ENCODE data around the gene C17orf67. TPM values are rescaled to one million over a fixed set of nuclear protein-coding genes. Genes with fewer than 3 reads are reported as not detected.

C17orf67 gene
- total RNA-seq, result 3.5 and 18.1 TPM in 2 replicates

GRCh38 chr17:56833809-56834379, at the start of gene C17orf67, which contains the start of gene DGKE:
TSS of gene C17orf67 (minus strand) at chr17:56833920. CDS start at chr17:56815810, 18,110 bp downstream.
TSS of gene DGKE (plus strand) at chr17:56834151. CDS start at chr17:56834796, 645 bp downstream.
- peak; percentile 98 for DNase-seq (ENCODE audit: low read depth in 2 of 2)

DNA sequence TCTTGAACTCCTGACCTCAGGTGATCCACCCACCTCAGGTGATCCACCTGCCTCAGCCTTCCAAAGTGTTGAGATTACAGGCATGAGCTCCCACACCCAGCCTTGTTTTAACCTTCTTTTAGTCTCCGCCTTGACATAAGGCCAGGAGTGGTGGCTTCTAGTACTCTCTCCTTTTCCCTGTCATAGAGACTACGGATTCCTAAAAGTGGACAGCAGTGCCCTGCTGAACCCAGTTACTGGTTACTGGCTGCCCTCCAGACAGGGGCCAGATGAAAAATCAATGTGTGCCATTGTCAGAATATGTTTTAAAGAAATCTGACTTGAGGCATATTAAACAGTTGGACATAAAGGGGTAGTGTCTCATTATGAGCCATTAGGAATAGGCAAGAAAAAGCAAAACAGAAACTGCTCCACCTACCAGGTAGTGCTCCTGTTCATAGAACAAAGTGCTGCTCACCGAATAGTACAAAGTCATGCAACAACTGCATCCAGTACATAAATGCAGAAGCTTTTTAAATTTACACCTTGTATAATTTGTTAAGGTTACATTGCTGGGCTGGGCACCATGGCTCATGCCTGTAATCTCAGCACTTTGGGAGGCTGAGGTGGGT, 48.1 kb upstream of the C17orf67 start:
- DNase-seq (ENCODE audit: low read depth in 2 of 2), result no peak

DNA sequence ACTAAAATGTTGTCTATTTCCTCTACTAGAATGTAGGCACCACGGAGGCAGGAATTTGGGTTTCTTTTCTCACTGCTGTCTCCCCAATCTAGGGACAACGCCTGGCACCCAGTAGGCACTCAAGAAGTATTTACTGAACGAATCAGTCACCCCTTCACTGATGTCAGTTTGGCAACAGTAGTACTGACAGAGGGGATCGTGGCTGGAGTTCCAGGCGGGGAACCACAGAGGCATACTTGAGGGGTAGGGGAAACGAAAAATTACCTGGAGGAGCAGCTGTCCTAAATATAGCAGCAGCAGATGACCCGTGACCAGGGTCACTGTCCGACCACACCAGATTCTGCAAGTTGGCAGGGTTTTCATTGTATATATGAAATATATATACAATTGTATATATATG, 46.9 kb upstream of the C17orf67 start:
- no peak for DNase-seq (ENCODE audit: low read depth in 2 of 2)

- no peak for DNase-seq (ENCODE audit: low read depth in 2 of 2)
Observed at GRCh38 chr17:56880133-56880532, 46.4 kb upstream of the C17orf67 start.

GRCh38 chr17:56879280-56879679, 45.6 kb upstream of the C17orf67 start:
- no peak for DNase-seq (ENCODE audit: low read depth in 2 of 2)

DNA sequence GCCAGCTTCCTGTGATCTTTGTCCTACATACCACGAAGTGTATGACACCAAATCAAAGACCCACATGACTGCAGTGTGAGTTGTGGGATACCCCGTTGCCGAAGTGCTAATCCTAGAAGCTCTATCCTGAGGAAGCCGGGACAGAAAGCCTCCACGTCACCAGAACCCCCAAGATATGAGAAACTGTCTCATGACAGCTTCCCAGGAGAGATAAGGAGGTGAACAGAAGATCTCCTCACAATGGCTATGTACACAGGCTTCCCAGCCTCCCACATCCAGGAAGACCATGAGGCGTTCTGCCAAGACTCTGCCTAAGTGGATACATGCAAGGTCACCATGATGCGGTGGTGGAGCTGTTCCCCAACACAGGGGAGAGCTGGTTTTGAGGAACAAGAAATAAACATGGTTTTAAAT, 43.1 kb upstream of the C17orf67 start:
- DNase-seq (ENCODE audit: low read depth in 2 of 2), result peak in 1 of 2 donors; percentile 24

GRCh38 chr17:56870081-56870651, 36.4 kb upstream of the C17orf67 start:
- DNase-seq (ENCODE audit: low read depth in 2 of 2), result no peak

- DNase-seq (ENCODE audit: low read depth in 2 of 2), result peak in 1 of 2 donors; percentile 26
Observed at GRCh38 chr17:56868716-56869115, 35.0 kb upstream of the C17orf67 start.

GRCh38 chr17:56867948-56868376, 34.2 kb upstream of the C17orf67 start:
- peak; percentile 85 to 88 for DNase-seq (ENCODE audit: low read depth in 2 of 2)

DNA sequence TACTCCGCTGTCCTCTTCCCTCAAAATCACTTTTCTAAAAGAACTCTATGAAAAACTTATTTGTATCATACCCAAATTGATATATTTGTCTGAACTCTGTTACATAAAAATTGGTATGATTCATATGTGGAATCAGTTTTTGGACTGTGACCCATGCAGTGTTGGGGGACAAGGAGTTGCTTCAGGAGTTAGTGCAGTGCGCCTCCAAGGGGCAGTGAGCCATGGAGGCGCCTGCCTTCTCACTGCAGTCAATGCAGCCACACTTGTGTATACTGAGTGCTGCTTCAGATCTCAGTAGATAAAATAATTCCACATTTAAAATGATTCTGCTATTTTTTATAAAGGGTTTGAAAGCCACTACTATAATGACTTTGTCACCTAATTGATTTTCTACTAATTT, 32.8 kb upstream of the C17orf67 start:
- DNase-seq (ENCODE audit: low read depth in 2 of 2), result peak; percentile 21 to 32

- DNase-seq (ENCODE audit: low read depth in 2 of 2), result no peak
Observed at GRCh38 chr17:56866076-56866475, 32.4 kb upstream of the C17orf67 start.

- DNase-seq (ENCODE audit: low read depth in 2 of 2), result no peak
Observed at GRCh38 chr17:56863974-56864373, 30.3 kb upstream of the C17orf67 start.

GRCh38 chr17:56861899-56862298, 28.2 kb upstream of the C17orf67 start:
- no peak for DNase-seq (ENCODE audit: low read depth in 2 of 2)

DNA sequence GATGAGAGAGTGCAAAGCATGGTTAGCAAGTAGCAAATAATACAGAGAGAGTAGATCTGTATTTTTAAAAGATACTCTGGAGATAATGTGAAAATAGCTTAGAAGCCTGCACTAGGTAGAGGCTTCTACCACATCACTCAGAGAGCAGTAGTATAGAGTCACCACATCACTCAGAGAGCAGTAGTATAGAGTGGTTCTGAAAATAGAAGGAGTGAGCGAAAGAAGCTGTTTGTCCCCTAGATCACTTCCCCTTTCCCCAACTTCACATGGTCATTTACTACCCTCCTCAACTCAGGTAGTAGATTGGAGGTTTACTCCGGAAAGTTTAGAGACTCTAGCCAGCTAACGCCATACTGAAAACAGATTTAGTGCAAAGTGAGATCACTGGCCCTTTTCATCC, 17.3 kb upstream of the C17orf67 start:
- no peak for DNase-seq (ENCODE audit: low read depth in 2 of 2)

GRCh38 chr17:56850591-56850990, 16.9 kb upstream of the C17orf67 start:
- DNase-seq (ENCODE audit: low read depth in 2 of 2), result no peak

GRCh38 chr17:56849131-56849530, 15.4 kb upstream of the C17orf67 start:
- DNase-seq (ENCODE audit: low read depth in 2 of 2), result no peak

DNA sequence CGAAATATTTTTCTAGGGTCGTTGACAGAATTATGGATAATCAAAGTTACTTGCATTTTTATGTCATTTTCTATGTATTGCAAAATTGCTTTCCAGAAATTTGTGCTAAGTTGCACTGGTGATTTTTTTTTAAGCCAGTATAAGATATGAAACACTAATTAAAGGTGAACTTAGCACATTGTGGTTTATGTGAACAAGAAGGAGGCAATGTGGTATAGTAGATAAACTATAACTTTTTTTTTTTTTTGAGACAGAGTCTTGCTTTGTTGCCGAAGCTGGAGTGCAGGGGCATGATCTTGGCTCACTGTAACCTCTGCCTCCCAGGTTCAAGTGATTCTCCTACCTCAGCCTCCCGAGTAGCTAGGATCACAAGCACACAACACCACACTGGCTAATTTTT, 13.4 kb upstream of the C17orf67 start:
- DNase-seq (ENCODE audit: low read depth in 2 of 2), result no peak

DNA sequence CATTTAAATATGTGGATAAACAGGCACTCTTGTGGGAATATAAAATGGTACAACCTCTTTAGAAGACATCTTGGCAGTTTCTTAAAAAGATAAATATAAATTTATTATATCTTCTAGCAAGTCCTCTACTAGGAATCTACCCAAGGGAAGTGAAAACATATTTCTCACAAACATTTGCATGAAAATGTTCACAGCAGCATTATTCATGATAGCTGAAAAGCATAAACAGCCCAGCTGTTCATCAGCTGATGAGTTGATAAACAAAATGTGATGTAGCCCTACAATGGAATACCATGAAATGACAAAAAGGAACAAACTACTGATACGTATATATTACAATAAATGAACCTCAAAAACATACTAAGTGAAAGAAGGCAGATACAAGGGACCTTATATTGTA, 12.2 kb upstream of the C17orf67 start:
- no peak for DNase-seq (ENCODE audit: low read depth in 2 of 2)

GRCh38 chr17:56842577-56842976, 8.9 kb upstream of the C17orf67 start:
- no peak for DNase-seq (ENCODE audit: low read depth in 2 of 2)

- DNase-seq (ENCODE audit: low read depth in 2 of 2), result peak in 1 of 2 donors; percentile 37
Observed at GRCh38 chr17:56838687-56839086, 5.0 kb upstream of the C17orf67 start.

GRCh38 chr17:56835264-56835585, 1.5 kb upstream of the C17orf67 start:
- peak in 1 of 2 donors; percentile 23 for DNase-seq (ENCODE audit: low read depth in 2 of 2)

GRCh38 chr17:56834380-56835263, 902 bp upstream of the C17orf67 start:
- peak; percentile 45 to 69 for DNase-seq (ENCODE audit: low read depth in 2 of 2)
